ENCODE measurements around the gene SLC7A5.
"Not testable (repeated sequence)": the region's sequence is repeated elsewhere in the genome, so short reads cannot be mapped to it uniquely, and the experiment has no call there.

The SLC7A5 gene

GRCh38 chr16:87896176-87896890, 27.0 kb upstream of the SLC7A5 start:
- not testable (repeated sequence) for H3K4me3 ChIP-seq (replicated peaks; ENCODE audit: insufficient read depth, low read length); H3K27me3 ChIP-seq (ENCODE audit: insufficient read depth, poor library complexity, severe bottlenecking); H3K27ac ChIP-seq (replicated peaks)
- peak in 1 of 2 experiments; percentile 31 for DNase-seq (ENCODE audit: low read depth in 1 of 2, low spot score in 1 of 2)

GRCh38 chr16:87895641-87896141, 26.4 kb upstream of the SLC7A5 start:
- H3K27me3 ChIP-seq (ENCODE audit: insufficient read depth, poor library complexity, severe bottlenecking): no peaks in the 10 kb centered on the region
- DNase-seq (ENCODE audit: low read depth in 1 of 2, low spot score in 1 of 2): peak; percentile 41 to 45
- no peak overlapping the region for H3K27ac ChIP-seq (replicated peaks)
- TF ChIP-seq GABPA (IDR thresholded peaks at IDR 0.05; ENCODE audit: low read depth) (no peak), REST (IDR thresholded peaks at IDR 0.05; ENCODE audit: insufficient replicate concordance, low read depth) (no peak), SPI1 (IDR thresholded peaks at IDR 0.05; ENCODE audit: borderline replicate concordance, low read depth) (no peak), POLR2AphosphoS5 (IDR thresholded peaks at IDR 0.05; ENCODE audit: low read depth) (no peak), CTCF (IDR thresholded peaks at IDR 0.05; ENCODE audit: insufficient read depth, low read length) (no peak)
- H3K4me3 ChIP-seq (replicated peaks; ENCODE audit: insufficient read depth, low read length): no peak overlapping the region

GRCh38 chr16:87894005-87894404, 24.7 kb upstream of the SLC7A5 start:
- H3K27ac ChIP-seq (replicated peaks); H3K4me3 ChIP-seq (replicated peaks; ENCODE audit: insufficient read depth, low read length): not testable (repeated sequence)

GRCh38 chr16:87891764-87892163, 22.5 kb upstream of the SLC7A5 start:
- Histone ChIP-seq H3K27me3 (ENCODE audit: insufficient read depth, poor library complexity, severe bottlenecking) (no peaks in the 10 kb centered on the region), H3K27ac (replicated peaks) (no peak overlapping the region), H3K4me3 (replicated peaks; ENCODE audit: insufficient read depth, low read length) (no peak overlapping the region)
- TF ChIP-seq REST (IDR thresholded peaks at IDR 0.05; ENCODE audit: insufficient replicate concordance, low read depth): no peak
- no peak for TF ChIP-seq GABPA (IDR thresholded peaks at IDR 0.05; ENCODE audit: low read depth)
- no peak for TF ChIP-seq SPI1 (IDR thresholded peaks at IDR 0.05; ENCODE audit: borderline replicate concordance, low read depth)
- no peak for TF ChIP-seq POLR2AphosphoS5 (IDR thresholded peaks at IDR 0.05; ENCODE audit: low read depth)
- no peak for TF ChIP-seq CTCF (IDR thresholded peaks at IDR 0.05; ENCODE audit: insufficient read depth, low read length)
- DNase-seq (ENCODE audit: low read depth in 1 of 2, low spot score in 1 of 2): no peak

More at GRCh38 chr16:87894005-87894404, 24.7 kb upstream of the SLC7A5 start:
- not testable (repeated sequence) for H3K27me3 ChIP-seq (ENCODE audit: insufficient read depth, poor library complexity, severe bottlenecking); DNase-seq (ENCODE audit: low read depth in 1 of 2, low spot score in 1 of 2)

GRCh38 chr16:87889762-87890161, 20.5 kb upstream of the SLC7A5 start:
- not testable (repeated sequence) for DNase-seq (ENCODE audit: low read depth in 1 of 2, low spot score in 1 of 2); H3K4me3 ChIP-seq (replicated peaks; ENCODE audit: insufficient read depth, low read length); H3K27me3 ChIP-seq (ENCODE audit: insufficient read depth, poor library complexity, severe bottlenecking); H3K27ac ChIP-seq (replicated peaks)

- H3K27me3 ChIP-seq (ENCODE audit: insufficient read depth, poor library complexity, severe bottlenecking); H3K27ac ChIP-seq (replicated peaks); DNase-seq (ENCODE audit: low read depth in 1 of 2, low spot score in 1 of 2); H3K4me3 ChIP-seq (replicated peaks; ENCODE audit: insufficient read depth, low read length): not testable (repeated sequence)
These were observed 19.0 kb upstream of the SLC7A5 start for GRCh38 chr16:87888346-87888745.

- H3K27ac ChIP-seq (replicated peaks); H3K27me3 ChIP-seq (ENCODE audit: insufficient read depth, poor library complexity, severe bottlenecking): not testable (repeated sequence)
These were observed 18.6 kb upstream of the SLC7A5 start for GRCh38 chr16:87887931-87888330.

GRCh38 chr16:87885371-87885967, 16.2 kb upstream of the SLC7A5 start:
- not testable (repeated sequence) for H3K27ac ChIP-seq (replicated peaks); H3K4me3 ChIP-seq (replicated peaks; ENCODE audit: insufficient read depth, low read length); H3K27me3 ChIP-seq (ENCODE audit: insufficient read depth, poor library complexity, severe bottlenecking); DNase-seq (ENCODE audit: low read depth in 1 of 2, low spot score in 1 of 2)

More at GRCh38 chr16:87887931-87888330, 18.6 kb upstream of the SLC7A5 start:
- DNase-seq (ENCODE audit: low read depth in 1 of 2, low spot score in 1 of 2); H3K4me3 ChIP-seq (replicated peaks; ENCODE audit: insufficient read depth, low read length): not testable (repeated sequence)

Measured in HL-60 (cell line).